Caco-2 (cell line): ENCODE measurements around the gene C20orf202. TPM values are rescaled to one million over a fixed set of nuclear protein-coding genes. Genes with fewer than 3 reads are reported as not detected.

ENCODE experiments used
- BruUV-seq: library from RNA; stranded (reverse); fragments of 400-500 nt; replicated peaks from 2 replicates; lab custom pipeline; 2021; lab: Mats Ljungman, UMichigan
- CTCF ChIA-PET: fragments of 300-600 bp; sonication (Branson Sonifier 250); formaldehyde crosslinking; loops from one replicate; lab custom pipeline; 2022; ENCODE audit warnings: antibody characterized with exemption; lab: Charles Lee
- POLR2A ChIA-PET: fragments of 300-600 bp; sonication (Branson Sonifier 250); formaldehyde crosslinking; loops from one replicate; lab custom pipeline; 2022; ENCODE audit warnings: antibody characterized with exemption; lab: Charles Lee
- DNase-seq, 2 experiments: peaks; one replicate each; pipeline versions ENCODE4 v3.0.0 to v3.0.0-alpha.2; 2020 to 2022
- H3K27me3 ChIP-seq: replicated peaks from 2 replicates; pipeline ENCODE4 v1.6.0; 2011; ENCODE audit warnings: low read length; ENCODE audit not compliant: control insufficient read depth, insufficient read depth
- H3K36me3 ChIP-seq: 2 replicates; pipeline ENCODE4 v1.5.1; 2011; ENCODE audit warnings: low read length; ENCODE audit not compliant: control insufficient read depth, insufficient read depth
- H3K4me1 ChIP-seq: fragments of 250-450 bp; sonication (Bioruptor Pico); 2 replicates; pipeline ENCODE4 v1.5.1; 2020; ENCODE audit warnings: mild to moderate bottlenecking
- H3K4me3 ChIP-seq: 2 replicates; pipeline ENCODE4 v1.5.1; 2011; ENCODE audit warnings: low read depth, mild to moderate bottlenecking, control low read depth, low read length
- H3K9me3 ChIP-seq: fragments of 250-450 bp; sonication (Bioruptor Pico); 2 replicates; pipeline ENCODE4 v1.5.1; 2020; ENCODE audit warnings: mild to moderate bottlenecking, moderate library complexity
- H3K27ac Mint-ChIP-seq: one replicate; pipeline ENCODE4 v1.8.0; 2022; ENCODE audit warnings: mixed read lengths; ENCODE audit not compliant: unreplicated experiment
- H3K27me3 Mint-ChIP-seq: one replicate; pipeline ENCODE4 v1.8.0; 2022; ENCODE audit warnings: mixed read lengths; ENCODE audit not compliant: insufficient read depth, unreplicated experiment
- H3K36me3 Mint-ChIP-seq: one replicate; pipeline ENCODE4 v1.8.0; 2022; ENCODE audit warnings: mild to moderate bottlenecking, mixed read lengths; ENCODE audit not compliant: insufficient read depth, unreplicated experiment
- H3K4me1 Mint-ChIP-seq: one replicate; pipeline ENCODE4 v1.8.0; 2022; ENCODE audit warnings: low read depth, mixed read lengths; ENCODE audit not compliant: unreplicated experiment
- H3K4me3 Mint-ChIP-seq: one replicate; pipeline ENCODE4 v1.8.0; 2022; ENCODE audit warnings: mild to moderate bottlenecking, moderate library complexity, mixed read lengths; ENCODE audit not compliant: unreplicated experiment
- H3K9me3 Mint-ChIP-seq: one replicate; pipeline ENCODE4 v1.8.0; 2022; ENCODE audit warnings: mixed read lengths; ENCODE audit not compliant: unreplicated experiment
- CTCF ChIP-seq, 2 experiments: fragments of 200-600 bp in 1 of 2; IDR thresholded peaks; 1 replicate in 1 of 2; 2 replicates in 1 of 2; pipeline versions ENCODE4 v1.5.1 to v1.8.0; 2011 to 2022; ENCODE audit warnings: antibody characterized with exemption in 1 of 2, control low read depth in 1 of 2, inconsistent platforms in 1 of 2, low read depth in 1 of 2, low read length in 1 of 2, mild to moderate bottlenecking in 1 of 2, moderate library complexity in 1 of 2; ENCODE audit not compliant: insufficient read depth in 1 of 2, severe bottlenecking in 1 of 2, unreplicated experiment in 1 of 2
- intact Hi-C: fragments of 100-400 bp; cut with micrococcal nuclease; formaldehyde crosslinking; loops from one replicate; pipeline ENCODE4 v1.10.0; 2022; ENCODE audit not compliant: unreplicated experiment
- total RNA-seq: library from RNA; stranded (reverse); gene quantifications from 2 replicates; pipeline ENCODE4 v1.2.3, GENCODE V29; 2022

C20orf202 gene
- total RNA-seq, 1 experiment from 2014 or later = not detected

GRCh38 chr20:1206366-1207148 lies 3.3 kb downstream of the C20orf202 start:
- no peaks in the 10 kb centered on the region for H3K36me3 Mint-ChIP-seq
- DNase-seq = no peak
- H3K27ac Mint-ChIP-seq = no peak overlapping the region
- ChIA-PET POLR2A (no interaction called here), CTCF (no interaction called here)
- H3K27me3 Mint-ChIP-seq = peaks cover 11% of the 10 kb centered on the region
- H3K4me3 ChIP-seq = no peak overlapping the region
- H3K4me1 Mint-ChIP-seq = no peaks in the 10 kb centered on the region
- no peaks in the 10 kb centered on the region; the same call in 1 of the 2 replicates for H3K27me3 ChIP-seq
- H3K9me3 ChIP-seq = no peaks in the 10 kb centered on the region
- H3K4me3 Mint-ChIP-seq = no peak overlapping the region
- no peak for TF ChIP-seq CTCF (IDR thresholded peaks at IDR 0.05; ENCODE audit: insufficient read depth in 1 of 2, low read depth in 1 of 2, low read length in 1 of 2, severe bottlenecking in 1 of 2, unreplicated experiment in 1 of 2)
- no TSS peak for BruUV-seq
- intact Hi-C loops = no loop called here
- H3K4me1 ChIP-seq = no peaks in the 10 kb centered on the region
- no peaks in the 10 kb centered on the region for H3K9me3 Mint-ChIP-seq
- H3K36me3 ChIP-seq = no peaks in the 10 kb centered on the region

- Histone ChIP-seq H3K36me3 (no peaks in the 10 kb centered on the region), H3K9me3 (no peaks in the 10 kb centered on the region), H3K27me3 (no peaks in the 10 kb centered on the region; the same call in 1 of the 2 replicates), H3K4me3 (no peak overlapping the region), H3K4me1 (no peaks in the 10 kb centered on the region)
- POLR2A ChIA-PET = no interaction called here
- Mint-ChIP-seq H3K4me3 (no peak overlapping the region), H3K27me3 (peaks cover 11% of the 10 kb centered on the region), H3K4me1 (no peaks in the 10 kb centered on the region), H3K27ac (no peak overlapping the region), H3K36me3 (no peaks in the 10 kb centered on the region), H3K9me3 (no peaks in the 10 kb centered on the region)
- DNase-seq = no peak
- intact Hi-C loops = no loop called here
- CTCF ChIA-PET = no interaction called here
- no TSS peak for BruUV-seq
- no peak for TF ChIP-seq CTCF (IDR thresholded peaks at IDR 0.05; ENCODE audit: insufficient read depth in 1 of 2, low read depth in 1 of 2, low read length in 1 of 2, severe bottlenecking in 1 of 2, unreplicated experiment in 1 of 2)
Observed at GRCh38 chr20:1207293-1207878, 4.1 kb downstream of the C20orf202 start.

DNA sequence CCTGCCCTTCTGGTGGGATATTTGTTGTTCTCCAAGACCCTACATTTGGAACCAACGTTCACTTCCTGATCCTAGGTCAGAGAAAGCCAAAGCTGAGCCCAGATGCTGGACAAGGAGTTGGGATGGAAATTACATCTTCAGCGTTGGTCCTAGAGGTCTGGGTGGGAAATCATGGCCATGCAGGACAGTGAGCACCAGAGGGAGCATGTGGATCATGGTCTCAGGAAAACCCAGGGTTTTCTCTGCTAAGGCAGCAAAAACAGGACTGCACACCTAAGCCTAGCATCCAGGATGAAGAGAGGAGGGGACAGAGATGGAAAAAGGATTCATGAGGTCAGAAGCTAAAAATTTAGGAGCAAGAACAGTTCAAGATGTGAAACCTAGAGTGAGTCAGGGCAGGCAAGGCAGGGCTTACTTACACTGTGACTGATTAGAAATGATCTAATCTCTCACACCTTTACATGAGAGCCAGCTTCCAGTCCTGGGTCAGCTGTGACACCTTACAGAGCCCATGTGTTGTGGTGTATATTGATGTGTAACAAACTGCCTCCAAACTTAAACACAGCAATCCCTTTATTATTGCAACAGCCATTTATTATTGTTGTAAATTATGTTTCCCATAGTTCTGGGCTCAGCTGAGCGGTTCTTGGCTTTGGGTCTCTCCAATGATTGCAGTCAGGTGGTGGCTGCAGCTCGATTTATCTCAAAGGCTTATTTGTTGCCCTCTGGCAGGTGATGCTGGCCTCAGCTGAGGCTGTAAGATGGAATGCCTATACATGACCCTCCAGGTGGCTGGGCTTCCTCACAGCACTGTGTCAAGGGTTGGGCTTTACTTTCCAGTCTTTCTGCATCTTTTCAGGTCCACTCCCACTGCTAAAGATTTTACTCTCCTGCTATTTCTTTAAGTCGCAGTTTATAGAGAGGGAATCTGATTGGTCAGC lies 6.5 kb downstream of the C20orf202 start:
- no TSS peak for BruUV-seq

More for the DNA sequence above, 6.5 kb downstream of the C20orf202 start:
- Mint-ChIP-seq H3K27me3 (peaks cover 11% of the 10 kb centered on the region), H3K27ac (no peak overlapping the region), H3K9me3 (no peaks in the 10 kb centered on the region), H3K36me3 (no peaks in the 10 kb centered on the region), H3K4me1 (no peaks in the 10 kb centered on the region), H3K4me3 (no peak overlapping the region)
- ChIA-PET CTCF (interaction anchor here (0.6 kb wide), 2 partner anchors 23 to 377 kb away, joined by 3 read pairs; no protein-coding TSS in a partner anchor), POLR2A (no interaction called here)
- TF ChIP-seq CTCF (IDR thresholded peaks at IDR 0.05; ENCODE audit: insufficient read depth in 1 of 2, low read depth in 1 of 2, low read length in 1 of 2, severe bottlenecking in 1 of 2, unreplicated experiment in 1 of 2) = peak in 1 of 2 experiments; percentile 35
- H3K36me3 ChIP-seq = no peaks in the 10 kb centered on the region
- no peaks in the 10 kb centered on the region for H3K9me3 ChIP-seq
- H3K27me3 ChIP-seq = no peaks in the 10 kb centered on the region
- DNase-seq = peak in 1 of 2 experiments; percentile 11
- H3K4me3 ChIP-seq = no peak overlapping the region
- H3K4me1 ChIP-seq = 0 out of 2 replicates have a peak, but pooled peaks cover 3% of the 10 kb centered on the region
- intact Hi-C loops = loop anchor here (10.0 kb wide), 1 partner anchor 255 kb away; no protein-coding TSS in a partner anchor
